Astrocyte of the hippocampus (primary cell): ENCODE measurements around the gene SLC2A5.

Experiments
- DNase-seq: peaks from one replicate; pipeline ENCODE4 v3.0.0; 2011; ENCODE audit warnings: low read depth, low spot score

SLC2A5 gene

GRCh38 chr1:9065213-9065751 is 4.2 kb downstream of the SLC2A5 start:
- no peak for DNase-seq

GRCh38 chr1:9062846-9063245 is 6.6 kb downstream of the SLC2A5 start:
- DNase-seq = no peak

GRCh38 chr1:9062021-9062471 is 7.4 kb downstream of the SLC2A5 start:
- DNase-seq = peak; percentile 44

- no peak for DNase-seq
Measured at GRCh38 chr1:9061252-9061960, 8.0 kb downstream of the SLC2A5 start.

- no peak for DNase-seq
Measured at GRCh38 chr1:9059891-9060744, 9.3 kb downstream of the SLC2A5 start.

GRCh38 chr1:9058465-9058864 is 11.0 kb downstream of the SLC2A5 start:
- no peak for DNase-seq

GRCh38 chr1:9057851-9058250 is 11.6 kb downstream of the SLC2A5 start:
- no peak for DNase-seq

GRCh38 chr1:9052272-9053049 is 17.0 kb downstream of the SLC2A5 start:
- no peak for DNase-seq

- no peak for DNase-seq
Measured at GRCh38 chr1:9051379-9051778, 18.1 kb downstream of the SLC2A5 start.

- DNase-seq = no peak
Measured at GRCh38 chr1:9050803-9051202, 18.6 kb downstream of the SLC2A5 start.

GRCh38 chr1:9048551-9048950 is 20.9 kb downstream of the SLC2A5 start:
- DNase-seq = no peak

GRCh38 chr1:9047019-9047418 is 22.4 kb downstream of the SLC2A5 start:
- DNase-seq = no peak

- no peak for DNase-seq
Measured at GRCh38 chr1:9045861-9046510, 23.4 kb downstream of the SLC2A5 start.

- DNase-seq = peak; percentile 28
Measured at GRCh38 chr1:9044236-9044635, 25.2 kb downstream of the SLC2A5 start.

GRCh38 chr1:9042272-9042671 is 27.2 kb downstream of the SLC2A5 start:
- DNase-seq = no peak

- DNase-seq = no peak
Measured at GRCh38 chr1:9041116-9041779, 28.2 kb downstream of the SLC2A5 start.

- no peak for DNase-seq
Measured at GRCh38 chr1:9040659-9041030, 28.8 kb downstream of the SLC2A5 start.

- DNase-seq = no peak
Measured at GRCh38 chr1:9039761-9040658, 29.4 kb downstream of the SLC2A5 start.

- no peak for DNase-seq
Measured at GRCh38 chr1:9038881-9039760, 30.3 kb downstream of the SLC2A5 start.
